Esophagus muscularis mucosa (tissue), 4 donors: ENCODE data around the gene GATA6. TPM values are rescaled to one million over a fixed set of nuclear protein-coding genes. Genes with fewer than 3 reads are reported as not detected.

Experiments
- DNase-seq: peaks from one replicate; pipeline ENCODE4 v3.0.0-alpha.2; 2017; ENCODE audit errors: extremely low spot score
- H3K27ac ChIP-seq, 4 donors: fragments of 200-600 bp; sonication (generic); replicated peaks in 1 of 4; 1 replicate in 3 of 4; 2 replicates in 1 of 4; pipeline ENCODE4 v1.5.1; 2016 to 2019; ENCODE audit warnings: mild to moderate bottlenecking in 1 of 4
- H3K27me3 ChIP-seq, 4 donors: fragments of 200-600 bp; sonication (generic); one replicate each; pipeline versions ENCODE4 v1.5.1 to v1.6.0; 2016 to 2019
- H3K36me3 ChIP-seq, 4 donors: fragments of 200-600 bp; sonication (generic); one replicate each; pipeline ENCODE4 v1.5.1; 2016 to 2019
- H3K4me1 ChIP-seq, 4 donors: fragments of 200-600 bp; sonication (generic); one replicate each; pipeline ENCODE4 v1.5.1; 2016 to 2019
- H3K4me3 ChIP-seq, 4 donors: fragments of 200-600 bp; sonication (generic); 1 replicate in 2 of 4; 2 replicates in 2 of 4; pipeline ENCODE4 v1.5.1; 2016 to 2019; ENCODE audit warnings: mild to moderate bottlenecking in 4 of 4, moderate library complexity in 1 of 4
- H3K9me3 ChIP-seq, 4 donors: fragments of 200-600 bp; sonication (generic); 1 replicate in 3 of 4; 2 replicates in 1 of 4; pipeline ENCODE4 v1.5.1; 2016 to 2019
- CTCF ChIP-seq, 3 experiments: fragments of 200-600 bp in 2 of 3; fragments of 450-650 bp in 1 of 3; sonication (generic) in 2 of 3; IDR thresholded peaks; one replicate each; pipeline ENCODE4 v1.5.1; 2017 to 2019; ENCODE audit warnings: antibody characterized with exemption in 3 of 3, mild to moderate bottlenecking in 2 of 3, moderate library complexity in 1 of 3
- EP300 ChIP-seq: sonication (generic); formaldehyde crosslinking; IDR thresholded peaks from one replicate; pipeline ENCODE4 v1.6.1; 2017; ENCODE audit warnings: antibody characterized with exemption
- POLR2A ChIP-seq: fragments of 450-650 bp; IDR thresholded peaks from one replicate; pipeline ENCODE4 v1.6.1; 2017; ENCODE audit warnings: antibody characterized with exemption, moderate library complexity, mild to moderate bottlenecking, low read depth
- POLR2AphosphoS5 ChIP-seq, 2 donors: sonication (generic); formaldehyde crosslinking; IDR thresholded peaks; one replicate each; pipeline ENCODE4 v1.6.1; 2017; ENCODE audit warnings: antibody characterized with exemption in 2 of 2
- WGBS: methylation state at CpG from one replicate; pipeline ENCODE4 v1.1.5; 2018; 5-methylcytosine and 5-hydroxymethylcytosine counted together
- intact Hi-C: fragments of 100-400 bp; cut with DNase I; formaldehyde crosslinking; loops from one replicate; pipeline ENCODE4 v1.15.1; 2023
- total RNA-seq, 4 donors: library from RNA; depleted of rRNA; stranded (reverse); fragments of >200 nt; gene quantifications; one replicate each; pipeline versions ENCODE4 v1.1.0 to v1.2.1, GENCODE V29; 2016

The GATA6 gene
- total RNA-seq, 4 donors from 2014 or later: 6.6 to 35.5 (median 12.5) TPM

GRCh38 chr18:22224339-22224738, 55.0 kb downstream of the GATA6 start:
- Histone ChIP-seq H3K4me1 (peaks cover 0 to 8% (median 0%) of the 10 kb centered on the region in 4 donors), H3K27me3 (no peaks in the 10 kb centered on the region), H3K27ac (no peak overlapping the region), H3K9me3 (no peaks in the 10 kb centered on the region), H3K36me3 (no peaks in the 10 kb centered on the region), H3K4me3 (no peak overlapping the region)
- no peak for TF ChIP-seq EP300
- no peak for DNase-seq
- WGBS: 88% methylated on average over 1 of the region's 1 CpG
- intact Hi-C loops: no loop called here

- Histone ChIP-seq H3K9me3 (no peaks in the 10 kb centered on the region), H3K27ac (no peak overlapping the region), H3K4me3 (no peak overlapping the region), H3K27me3 (no peaks in the 10 kb centered on the region), H3K36me3 (no peaks in the 10 kb centered on the region), H3K4me1 (peaks cover 0 to 8% (median 0%) of the 10 kb centered on the region in 4 donors)
- 79% methylated on average over 4 of the region's 4 CpGs for WGBS
- intact Hi-C loops: no loop called here
- no peak for DNase-seq
- TF ChIP-seq EP300: no peak
- TF ChIP-seq CTCF (IDR thresholded peaks at IDR 0.05): no peak
- TF ChIP-seq POLR2A: no peak
- TF ChIP-seq POLR2AphosphoS5 (IDR thresholded peaks at IDR 0.05): no peak
Observed at GRCh38 chr18:22226801-22227200, 57.4 kb downstream of the GATA6 start.

- intact Hi-C loops: no loop called here
- Histone ChIP-seq H3K4me3 (no peak overlapping the region), H3K27ac (no peak overlapping the region), H3K27me3 (no peaks in the 10 kb centered on the region), H3K36me3 (no peaks in the 10 kb centered on the region), H3K9me3 (no peaks in the 10 kb centered on the region), H3K4me1 (no peaks in the 10 kb centered on the region)
- no peak for DNase-seq
- WGBS: 85% methylated on average over 2 of the region's 2 CpGs
- TF ChIP-seq POLR2A: no peak
- no peak for TF ChIP-seq EP300
Observed at GRCh38 chr18:22228976-22229375, 59.6 kb downstream of the GATA6 start.

GRCh38 chr18:22229456-22230124, 60.2 kb downstream of the GATA6 start:
- no peak for DNase-seq
- intact Hi-C loops: no loop called here
- WGBS: 87% methylated on average over 7 of the region's 7 CpGs

GRCh38 chr18:22230471-22230945, 61.1 kb downstream of the GATA6 start:
- DNase-seq: no peak
- Histone ChIP-seq H3K4me1 (no peaks in the 10 kb centered on the region), H3K4me3 (no peak overlapping the region), H3K27ac (no peak overlapping the region), H3K9me3 (no peaks in the 10 kb centered on the region), H3K36me3 (no peaks in the 10 kb centered on the region), H3K27me3 (no peaks in the 10 kb centered on the region)
- WGBS: 92% methylated on average over 12 of the region's 12 CpGs
- intact Hi-C loops: no loop called here
- TF ChIP-seq POLR2A: no peak
- no peak for TF ChIP-seq EP300
- no peak for TF ChIP-seq POLR2AphosphoS5 (IDR thresholded peaks at IDR 0.05)
- TF ChIP-seq CTCF (IDR thresholded peaks at IDR 0.05): no peak

More at GRCh38 chr18:22229456-22230124, 60.2 kb downstream of the GATA6 start:
- no peaks in the 10 kb centered on the region for H3K36me3 ChIP-seq
- H3K4me1 ChIP-seq: no peaks in the 10 kb centered on the region
- no peak for TF ChIP-seq CTCF (IDR thresholded peaks at IDR 0.05)
- no peaks in the 10 kb centered on the region for H3K9me3 ChIP-seq
- no peak overlapping the region for H3K4me3 ChIP-seq
- no peak overlapping the region for H3K27ac ChIP-seq
- no peaks in the 10 kb centered on the region for H3K27me3 ChIP-seq

GRCh38 chr18:22233266-22233665, 63.9 kb downstream of the GATA6 start:
- Histone ChIP-seq H3K36me3 (no peaks in the 10 kb centered on the region), H3K4me1 (no peaks in the 10 kb centered on the region), H3K4me3 (no peak overlapping the region), H3K27me3 (no peaks in the 10 kb centered on the region), H3K27ac (no peak overlapping the region), H3K9me3 (no peaks in the 10 kb centered on the region)
- intact Hi-C loops: no loop called here
- DNase-seq: no peak
- TF ChIP-seq EP300: no peak
- no peak for TF ChIP-seq POLR2AphosphoS5 (IDR thresholded peaks at IDR 0.05)
- no peak for TF ChIP-seq CTCF (IDR thresholded peaks at IDR 0.05)
- TF ChIP-seq POLR2A: no peak
- 80% methylated on average over 8 of the region's 8 CpGs for WGBS
